Stimulated activated CD4-positive, alpha-beta T cell treated with anti-CD3 and anti-CD28 coated beads, Interleukin-12 subunit alpha, Interleukin-12 subunit beta, amount 100 ng/mL, for 48 hours (primary cell): ENCODE measurements around the gene SLC9B2.

Experiments used
- DNase-seq, 3 donors: peaks; one replicate each; pipeline ENCODE4 v3.0.0-alpha.2; 2020; ENCODE audit warnings: low read depth in 2 of 3, low spot score in 1 of 3

SLC9B2 gene

GRCh38 chr4:103079621-103080020, 3.1 kb upstream of the SLC9B2 start:
- DNase-seq, result no peak

GRCh38 chr4:103075894-103076746, 441 bp downstream of the SLC9B2 start:
- DNase-seq, result peak; percentile 25 to 51 (median 45)

- no peak for DNase-seq
Observed at GRCh38 chr4:103075435-103075893, 1.1 kb downstream of the SLC9B2 start.

GRCh38 chr4:103074744-103075434, 1.7 kb downstream of the SLC9B2 start:
- no peak for DNase-seq

GRCh38 chr4:103073792-103074438, 2.6 kb downstream of the SLC9B2 start:
- no peak for DNase-seq

- no peak for DNase-seq
Observed at GRCh38 chr4:103067841-103068547, 8.6 kb downstream of the SLC9B2 start.

GRCh38 chr4:103060453-103061148, 16.0 kb downstream of the SLC9B2 start:
- no peak for DNase-seq

GRCh38 chr4:103054030-103054429, 22.5 kb downstream of the SLC9B2 start:
- no peak for DNase-seq

GRCh38 chr4:103052779-103053178, 23.8 kb downstream of the SLC9B2 start:
- DNase-seq, result no peak

- DNase-seq, result no peak
Observed at GRCh38 chr4:103052145-103052544, 24.4 kb downstream of the SLC9B2 start.

- no peak for DNase-seq
Observed at GRCh38 chr4:103050736-103051436, 25.7 kb downstream of the SLC9B2 start.

- peak in 1 of 3 donors; percentile 19 for DNase-seq
Observed at GRCh38 chr4:103046416-103047290, 29.9 kb downstream of the SLC9B2 start.

GRCh38 chr4:103044183-103044582, 32.4 kb downstream of the SLC9B2 start:
- DNase-seq, result no peak

- no peak for DNase-seq
Observed at GRCh38 chr4:103036169-103036568, 40.4 kb downstream of the SLC9B2 start.

- DNase-seq, result no peak
Observed at GRCh38 chr4:103032574-103032973, 44.0 kb downstream of the SLC9B2 start.

GRCh38 chr4:103030791-103031190, 45.8 kb downstream of the SLC9B2 start:
- no peak for DNase-seq

- DNase-seq, result no peak
Observed at GRCh38 chr4:103029300-103029699, 47.3 kb downstream of the SLC9B2 start.

GRCh38 chr4:103026868-103027267, 49.7 kb downstream of the SLC9B2 start:
- no peak for DNase-seq

- no peak for DNase-seq
Observed at GRCh38 chr4:103024996-103025395, 51.6 kb downstream of the SLC9B2 start.
